Gastrocnemius medialis (tissue), 4 donors: ENCODE results near the gene ARSH. TPM values are rescaled to one million over a fixed set of nuclear protein-coding genes. Genes with fewer than 3 reads are reported as not detected.

Experiments
- ATAC-seq, 2 donors: fragments of 150-250 bp; one replicate each; pipeline ENCODE4 v1.9.1; 2016
- DNase-seq, 2 donors: peaks; one replicate each; pipeline ENCODE4 v3.0.0-alpha.2; 2019
- H3K27ac ChIP-seq, 4 donors: fragments of 200-600 bp; sonication (generic); 1 replicate in 1 of 4; 2 replicates in 3 of 4; pipeline ENCODE4 v1.5.1; 2016 to 2018; ENCODE audit warnings: mild to moderate bottlenecking in 2 of 4, moderate library complexity in 1 of 4
- H3K27me3 ChIP-seq, 3 donors: fragments of 200-600 bp; sonication (generic) in 2 of 3; 1 replicate in 1 of 3; 2 replicates in 2 of 3; pipeline versions ENCODE4 v1.5.1 to v1.6.0; 2016 to 2019; ENCODE audit warnings: mild to moderate bottlenecking in 1 of 3, moderate library complexity in 1 of 3
- H3K36me3 ChIP-seq, 2 donors: fragments of 200-600 bp; sonication (generic) in 1 of 2; one replicate each; pipeline ENCODE4 v1.5.1; 2017 to 2018
- H3K4me1 ChIP-seq, 2 donors: fragments of 200-600 bp; sonication (generic) in 1 of 2; one replicate each; pipeline ENCODE4 v1.5.1; 2016 to 2017; ENCODE audit warnings: mild to moderate bottlenecking in 2 of 2
- H3K4me3 ChIP-seq, 4 donors: fragments of 200-600 bp; sonication (generic) in 3 of 4; 1 replicate in 1 of 4; 2 replicates in 3 of 4; pipeline ENCODE4 v1.5.1; 2016 to 2019; ENCODE audit warnings: mild to moderate bottlenecking in 2 of 4
- H3K9me3 ChIP-seq, 3 donors: fragments of 200-600 bp; sonication (generic) in 2 of 3; 1 replicate in 1 of 3; 2 replicates in 2 of 3; pipeline ENCODE4 v1.5.1; 2016 to 2019
- POLR2A ChIP-seq, 2 donors: fragments of 450-650 bp; IDR thresholded peaks; one replicate each; pipeline ENCODE4 v1.6.1; 2017; ENCODE audit warnings: antibody characterized with exemption in 2 of 2, mild to moderate bottlenecking in 2 of 2, moderate library complexity in 2 of 2
- in situ Hi-C, 4 donors: fragments of 200-750 bp; cut with MboI; loops; one replicate each; pipeline versions ENCODE4 v1.15.0 to v1.8.0; 2017; ENCODE audit warnings: low sequenced_read_pairs in 4 of 4
- intact Hi-C: fragments of 100-400 bp; cut with DNase I; formaldehyde crosslinking; loops from one replicate; pipeline ENCODE4 v1.15.1; 2023; ENCODE audit warnings: low total_unique reads
- total RNA-seq, 4 donors: library from RNA; depleted of rRNA; stranded (reverse); fragments of >200 nt; gene quantifications; one replicate each; pipeline versions ENCODE4 v1.1.0 to v1.2.3, GENCODE V29; 2016
- TF ChIP-seq, protein P1 (sequence below), 5 experiments: fragments of 450-650 bp in 3 of 5; fragments of 200-600 bp in 2 of 5; sonication (generic) in 2 of 5; IDR thresholded peaks in 4 of 5; conservative IDR thresholded peaks in 1 of 5; 1 replicate in 4 of 5; 2 replicates in 1 of 5; pipeline ENCODE4 v1.5.1; 2016 to 2019; ENCODE audit warnings: antibody characterized with exemption in 5 of 5, mild to moderate bottlenecking in 3 of 5, moderate library complexity in 3 of 5

Gene ARSH
- total RNA-seq, 4 donors from 2014 or later, result not detected

DNA sequence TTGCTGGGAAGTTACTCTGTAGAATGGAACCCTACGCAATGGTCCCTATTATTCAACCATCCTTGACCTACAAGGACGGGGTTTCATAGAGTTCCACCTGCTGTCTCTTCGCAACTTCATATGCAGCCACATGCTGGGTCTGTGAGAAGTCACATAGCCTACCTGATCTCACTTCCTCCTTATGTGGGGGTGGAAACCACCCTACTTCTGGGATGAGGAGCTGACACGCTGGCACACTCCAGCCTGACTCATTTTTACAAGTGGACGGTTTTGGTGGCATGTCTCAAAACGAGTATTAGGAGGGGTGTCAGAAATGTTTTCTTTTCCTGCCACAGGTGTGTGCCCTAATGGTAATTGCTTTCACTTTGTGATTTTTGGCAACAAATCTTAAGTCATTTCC, 40.4 kb upstream of the ARSH start:
- Histone ChIP-seq H3K27me3 (no peaks in the 10 kb centered on the region), H3K4me3 (no peak overlapping the region), H3K9me3 (no peaks in the 10 kb centered on the region), H3K4me1 (no peaks in the 10 kb centered on the region), H3K27ac (no peak overlapping the region), H3K36me3 (no peaks in the 10 kb centered on the region)
- intact Hi-C loops, result no loop called here
- TF ChIP-seq POLR2A (IDR thresholded peaks at IDR 0.05), result no peak
- TF ChIP-seq, protein P1, sequence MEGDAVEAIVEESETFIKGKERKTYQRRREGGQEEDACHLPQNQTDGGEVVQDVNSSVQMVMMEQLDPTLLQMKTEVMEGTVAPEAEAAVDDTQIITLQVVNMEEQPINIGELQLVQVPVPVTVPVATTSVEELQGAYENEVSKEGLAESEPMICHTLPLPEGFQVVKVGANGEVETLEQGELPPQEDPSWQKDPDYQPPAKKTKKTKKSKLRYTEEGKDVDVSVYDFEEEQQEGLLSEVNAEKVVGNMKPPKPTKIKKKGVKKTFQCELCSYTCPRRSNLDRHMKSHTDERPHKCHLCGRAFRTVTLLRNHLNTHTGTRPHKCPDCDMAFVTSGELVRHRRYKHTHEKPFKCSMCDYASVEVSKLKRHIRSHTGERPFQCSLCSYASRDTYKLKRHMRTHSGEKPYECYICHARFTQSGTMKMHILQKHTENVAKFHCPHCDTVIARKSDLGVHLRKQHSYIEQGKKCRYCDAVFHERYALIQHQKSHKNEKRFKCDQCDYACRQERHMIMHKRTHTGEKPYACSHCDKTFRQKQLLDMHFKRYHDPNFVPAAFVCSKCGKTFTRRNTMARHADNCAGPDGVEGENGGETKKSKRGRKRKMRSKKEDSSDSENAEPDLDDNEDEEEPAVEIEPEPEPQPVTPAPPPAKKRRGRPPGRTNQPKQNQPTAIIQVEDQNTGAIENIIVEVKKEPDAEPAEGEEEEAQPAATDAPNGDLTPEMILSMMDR (IDR thresholded peaks at IDR 0.05 in 4 of 5, conservative IDR thresholded peaks at IDR 0.05 in 1 of 5), result no peak
- in situ Hi-C loops, result no loop called here
- DNase-seq (no peak), ATAC-seq (no peak)

DNA sequence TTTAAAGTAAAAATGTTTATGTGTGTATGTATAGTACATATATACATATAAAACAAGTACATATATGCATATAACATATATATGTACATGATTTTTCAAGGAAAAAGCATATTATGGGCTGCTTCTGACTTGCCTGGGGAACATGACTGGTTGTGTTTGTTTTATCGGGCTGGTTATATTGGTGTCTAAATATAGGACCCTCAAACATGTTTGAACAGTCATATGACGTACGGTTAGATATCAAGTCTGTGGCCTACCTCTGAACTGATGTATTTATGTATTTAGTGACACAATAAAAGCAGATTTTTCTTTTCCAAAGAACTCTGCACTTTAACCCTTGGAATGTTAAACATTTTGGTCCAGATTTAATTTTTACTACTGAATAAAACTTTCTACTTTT, 39.3 kb upstream of the ARSH start:
- Histone ChIP-seq H3K27me3 (no peaks in the 10 kb centered on the region), H3K27ac (no peak overlapping the region), H3K9me3 (no peaks in the 10 kb centered on the region), H3K36me3 (no peaks in the 10 kb centered on the region), H3K4me1 (no peaks in the 10 kb centered on the region), H3K4me3 (no peak overlapping the region)
- intact Hi-C loops (no loop called here), in situ Hi-C loops (no loop called here)
- no peak for TF ChIP-seq POLR2A (IDR thresholded peaks at IDR 0.05)
- TF ChIP-seq, protein P1 (IDR thresholded peaks at IDR 0.05 in 4 of 5, conservative IDR thresholded peaks at IDR 0.05 in 1 of 5), result no peak
- no peak for DNase-seq
- no peak for ATAC-seq

DNA sequence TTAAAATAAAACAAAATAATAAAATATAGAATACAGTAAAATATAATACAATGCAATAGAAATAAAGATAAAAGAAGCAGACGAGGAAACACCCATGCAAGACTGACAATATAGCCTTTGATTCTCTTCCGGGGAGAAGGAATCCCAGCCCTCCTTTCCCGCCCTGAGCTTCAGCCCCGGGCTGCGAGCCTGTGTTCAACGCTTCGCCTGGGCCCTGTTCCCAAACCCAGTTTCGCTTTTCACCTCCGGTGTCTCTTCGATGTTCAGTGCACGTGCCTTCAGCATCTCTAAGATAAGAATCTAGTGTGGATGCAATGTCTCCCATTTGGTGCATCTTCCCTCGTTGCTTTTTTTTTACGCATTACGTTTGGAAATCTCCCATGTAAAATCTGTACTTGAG, 38.8 kb upstream of the ARSH start:
- Histone ChIP-seq H3K4me1 (no peaks in the 10 kb centered on the region), H3K27me3 (no peaks in the 10 kb centered on the region), H3K9me3 (no peaks in the 10 kb centered on the region), H3K27ac (no peak overlapping the region), H3K36me3 (no peaks in the 10 kb centered on the region), H3K4me3 (no peak overlapping the region)
- intact Hi-C loops, result no loop called here
- in situ Hi-C loops, result no loop called here
- TF ChIP-seq, protein P1 (IDR thresholded peaks at IDR 0.05 in 4 of 5, conservative IDR thresholded peaks at IDR 0.05 in 1 of 5), result no peak
- TF ChIP-seq POLR2A (IDR thresholded peaks at IDR 0.05), result no peak
- no peak for DNase-seq
- ATAC-seq, result no peak

DNA sequence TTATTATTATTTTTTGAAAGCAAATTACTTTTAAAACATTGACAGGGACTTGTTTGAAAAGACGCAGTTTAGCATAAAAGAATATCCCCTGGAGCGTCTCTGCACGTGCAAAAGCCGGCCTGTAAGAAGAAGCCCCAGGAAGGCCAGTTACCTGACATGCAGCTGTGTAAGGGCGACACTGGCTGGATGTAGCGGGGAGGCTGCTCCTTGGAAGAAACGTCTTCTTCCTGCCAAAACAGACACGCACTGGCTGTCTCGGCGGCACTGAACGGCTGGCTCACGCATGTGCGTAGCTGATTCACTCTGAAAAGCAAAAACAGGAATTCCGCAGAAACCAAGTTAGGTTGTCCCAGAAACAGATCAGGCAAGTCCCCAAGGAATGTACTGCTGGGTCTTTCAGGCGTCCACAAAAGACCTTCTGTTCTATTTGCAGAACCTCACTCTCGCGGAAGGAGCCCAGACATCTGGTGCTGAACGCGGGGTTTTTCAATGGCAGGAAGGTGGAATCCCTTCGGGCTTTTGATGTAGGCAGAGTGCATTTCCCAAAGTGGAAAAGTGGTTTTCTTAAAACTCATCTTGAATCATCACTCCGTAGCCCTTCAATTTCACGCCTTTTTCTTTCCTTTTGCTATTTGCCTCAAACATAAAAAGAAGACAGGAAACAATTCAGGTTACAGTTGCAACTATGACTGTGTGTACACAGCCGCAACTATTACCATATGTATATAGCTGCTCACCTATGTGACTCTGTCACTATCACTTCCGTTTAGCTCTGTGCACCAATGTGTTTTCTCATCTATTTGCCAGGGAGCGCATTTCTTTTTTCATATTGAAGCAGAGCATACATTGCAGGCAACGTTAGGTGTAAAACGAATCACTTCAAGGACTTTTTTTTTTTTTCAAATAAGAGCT, 38.1 kb upstream of the ARSH start:
- no peak overlapping the region for H3K4me3 ChIP-seq
- H3K36me3 ChIP-seq, result no peaks in the 10 kb centered on the region
- DNase-seq (no peak), ATAC-seq (no peak)
- no peak for TF ChIP-seq POLR2A (IDR thresholded peaks at IDR 0.05)
- TF ChIP-seq, protein P1 (IDR thresholded peaks at IDR 0.05 in 4 of 5, conservative IDR thresholded peaks at IDR 0.05 in 1 of 5), result no peak
- H3K27ac ChIP-seq, result no peak overlapping the region
- no peaks in the 10 kb centered on the region for H3K9me3 ChIP-seq
- H3K4me1 ChIP-seq, result no peaks in the 10 kb centered on the region
- intact Hi-C loops, result no loop called here
- no peaks in the 10 kb centered on the region for H3K27me3 ChIP-seq
- in situ Hi-C loops, result no loop called here
